ENCODE results near the gene DRD1. TPM values are rescaled to one million over a fixed set of nuclear protein-coding genes. Genes with fewer than 3 reads are reported as not detected.
A peak's percentile ranks its signal among the peaks of the same experiment; 100 is the strongest.
"Not testable (repeated sequence)": the region's sequence is repeated elsewhere in the genome, so short reads cannot be mapped to it uniquely, and the experiment has no call there.

DRD1 gene
- total and polyA plus RNA-seq, 2 experiments from 2014 or later: 0.11 to 0.14 TPM

DNA sequence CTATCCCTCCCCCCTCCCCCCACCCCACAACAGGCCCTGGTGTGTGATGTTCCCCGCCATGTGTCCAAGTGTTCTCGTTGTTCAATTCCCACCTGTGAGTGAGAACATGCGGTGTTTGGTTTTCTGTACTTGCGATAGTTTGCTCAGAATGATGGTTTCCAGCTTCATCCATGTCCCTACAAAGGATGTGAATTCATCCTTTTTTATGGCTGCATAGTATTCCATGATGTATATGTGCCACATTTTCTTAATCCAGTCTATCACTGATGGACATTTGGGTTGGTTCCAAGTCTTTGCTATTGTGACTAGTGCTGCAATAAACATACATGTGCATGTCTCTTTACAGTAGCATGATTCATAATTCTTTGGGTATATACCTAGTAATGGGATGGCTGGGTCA lies 48.6 kb downstream of the DRD1 start:
- H3F3A ChIP-seq (replicated peaks; ENCODE audit: low read depth); H3K4me2 ChIP-seq; H2AFZ ChIP-seq; DNase-seq (ENCODE audit: low spot score); H3K36me3 ChIP-seq (ENCODE audit: insufficient read depth); H3K27me3 ChIP-seq (ENCODE audit: insufficient read depth); H3K27ac Mint-ChIP-seq; H3K4me3 ChIP-seq; H3K4me1 ChIP-seq (ENCODE audit: insufficient read depth); H3K27ac ChIP-seq (ENCODE audit: low read depth); H3K27me3 Mint-ChIP-seq (ENCODE audit: insufficient read depth, low read depth, poor library complexity); ATAC-seq; H3K4me3 Mint-ChIP-seq; H3K9me2 ChIP-seq (ENCODE audit: insufficient read depth); H4K20me1 ChIP-seq (replicated peaks; ENCODE audit: insufficient read depth); H3K79me2 ChIP-seq (replicated peaks; ENCODE audit: insufficient read depth); H3K4me1 Mint-ChIP-seq: not testable (repeated sequence)
- Mint-ChIP-seq H3K9me3 (peaks cover 22% of the 10 kb centered on the region), H3K36me3 (ENCODE audit: low read depth) (peaks cover 14% of the 10 kb centered on the region)

DNA sequence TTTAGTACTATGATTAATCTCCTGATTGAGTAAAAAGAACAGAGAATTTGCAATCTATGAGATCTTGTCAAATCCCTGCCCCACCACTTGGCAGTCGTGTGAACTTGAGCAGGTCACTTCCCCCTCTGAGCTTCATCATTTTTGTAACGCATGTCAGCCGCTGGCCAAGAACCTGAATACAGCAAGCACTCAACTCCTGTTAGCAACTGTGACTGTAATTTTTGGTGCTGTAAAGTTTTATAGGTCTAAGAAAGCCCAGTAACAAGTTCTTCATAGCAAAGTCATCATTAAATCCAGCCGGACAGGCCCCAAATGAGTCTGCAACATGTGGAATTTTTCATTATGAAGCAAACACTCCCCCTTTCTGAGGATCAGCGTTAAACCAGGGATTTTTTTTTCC lies 49.4 kb downstream of the DRD1 start:
- H3K4me1 ChIP-seq (ENCODE audit: insufficient read depth): no peaks in the 10 kb centered on the region

More for the DNA sequence above, 49.4 kb downstream of the DRD1 start:
- no peaks in the 10 kb centered on the region for H4K20me1 ChIP-seq (replicated peaks; ENCODE audit: insufficient read depth)
- Mint-ChIP-seq H3K27ac (no peak overlapping the region), H3K27me3 (ENCODE audit: insufficient read depth, low read depth, poor library complexity) (peaks cover 7% of the 10 kb centered on the region), H3K4me1 (peaks cover 5% of the 10 kb centered on the region; the same call in 2 of the 3 replicates), H3K36me3 (ENCODE audit: low read depth) (peaks cover 11% of the 10 kb centered on the region), H3K4me3 (no peak overlapping the region), H3K9me3 (peaks cover 19% of the 10 kb centered on the region)
- H2AFZ ChIP-seq: 0 out of 2 replicates have a peak overlapping the region, but pooled peaks have one; percentile 14
- TF ChIP-seq JUNB (IDR thresholded peaks at IDR 0.05; ENCODE audit: unreplicated experiment): no peak
- TF ChIP-seq POLR2AphosphoS5 (IDR thresholded peaks at IDR 0.05; ENCODE audit: low read depth): no peak
- TF ChIP-seq EZH2 (IDR thresholded peaks at IDR 0.05; ENCODE audit: low read depth, unreplicated experiment): no peak
- TF ChIP-seq, protein P1, sequence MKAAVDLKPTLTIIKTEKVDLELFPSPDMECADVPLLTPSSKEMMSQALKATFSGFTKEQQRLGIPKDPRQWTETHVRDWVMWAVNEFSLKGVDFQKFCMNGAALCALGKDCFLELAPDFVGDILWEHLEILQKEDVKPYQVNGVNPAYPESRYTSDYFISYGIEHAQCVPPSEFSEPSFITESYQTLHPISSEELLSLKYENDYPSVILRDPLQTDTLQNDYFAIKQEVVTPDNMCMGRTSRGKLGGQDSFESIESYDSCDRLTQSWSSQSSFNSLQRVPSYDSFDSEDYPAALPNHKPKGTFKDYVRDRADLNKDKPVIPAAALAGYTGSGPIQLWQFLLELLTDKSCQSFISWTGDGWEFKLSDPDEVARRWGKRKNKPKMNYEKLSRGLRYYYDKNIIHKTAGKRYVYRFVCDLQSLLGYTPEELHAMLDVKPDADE (IDR thresholded peaks at IDR 0.05): no peak
- TF ChIP-seq NANOG (IDR thresholded peaks at IDR 0.05; ENCODE audit: borderline replicate concordance): no peak
- TF ChIP-seq, protein P2, sequence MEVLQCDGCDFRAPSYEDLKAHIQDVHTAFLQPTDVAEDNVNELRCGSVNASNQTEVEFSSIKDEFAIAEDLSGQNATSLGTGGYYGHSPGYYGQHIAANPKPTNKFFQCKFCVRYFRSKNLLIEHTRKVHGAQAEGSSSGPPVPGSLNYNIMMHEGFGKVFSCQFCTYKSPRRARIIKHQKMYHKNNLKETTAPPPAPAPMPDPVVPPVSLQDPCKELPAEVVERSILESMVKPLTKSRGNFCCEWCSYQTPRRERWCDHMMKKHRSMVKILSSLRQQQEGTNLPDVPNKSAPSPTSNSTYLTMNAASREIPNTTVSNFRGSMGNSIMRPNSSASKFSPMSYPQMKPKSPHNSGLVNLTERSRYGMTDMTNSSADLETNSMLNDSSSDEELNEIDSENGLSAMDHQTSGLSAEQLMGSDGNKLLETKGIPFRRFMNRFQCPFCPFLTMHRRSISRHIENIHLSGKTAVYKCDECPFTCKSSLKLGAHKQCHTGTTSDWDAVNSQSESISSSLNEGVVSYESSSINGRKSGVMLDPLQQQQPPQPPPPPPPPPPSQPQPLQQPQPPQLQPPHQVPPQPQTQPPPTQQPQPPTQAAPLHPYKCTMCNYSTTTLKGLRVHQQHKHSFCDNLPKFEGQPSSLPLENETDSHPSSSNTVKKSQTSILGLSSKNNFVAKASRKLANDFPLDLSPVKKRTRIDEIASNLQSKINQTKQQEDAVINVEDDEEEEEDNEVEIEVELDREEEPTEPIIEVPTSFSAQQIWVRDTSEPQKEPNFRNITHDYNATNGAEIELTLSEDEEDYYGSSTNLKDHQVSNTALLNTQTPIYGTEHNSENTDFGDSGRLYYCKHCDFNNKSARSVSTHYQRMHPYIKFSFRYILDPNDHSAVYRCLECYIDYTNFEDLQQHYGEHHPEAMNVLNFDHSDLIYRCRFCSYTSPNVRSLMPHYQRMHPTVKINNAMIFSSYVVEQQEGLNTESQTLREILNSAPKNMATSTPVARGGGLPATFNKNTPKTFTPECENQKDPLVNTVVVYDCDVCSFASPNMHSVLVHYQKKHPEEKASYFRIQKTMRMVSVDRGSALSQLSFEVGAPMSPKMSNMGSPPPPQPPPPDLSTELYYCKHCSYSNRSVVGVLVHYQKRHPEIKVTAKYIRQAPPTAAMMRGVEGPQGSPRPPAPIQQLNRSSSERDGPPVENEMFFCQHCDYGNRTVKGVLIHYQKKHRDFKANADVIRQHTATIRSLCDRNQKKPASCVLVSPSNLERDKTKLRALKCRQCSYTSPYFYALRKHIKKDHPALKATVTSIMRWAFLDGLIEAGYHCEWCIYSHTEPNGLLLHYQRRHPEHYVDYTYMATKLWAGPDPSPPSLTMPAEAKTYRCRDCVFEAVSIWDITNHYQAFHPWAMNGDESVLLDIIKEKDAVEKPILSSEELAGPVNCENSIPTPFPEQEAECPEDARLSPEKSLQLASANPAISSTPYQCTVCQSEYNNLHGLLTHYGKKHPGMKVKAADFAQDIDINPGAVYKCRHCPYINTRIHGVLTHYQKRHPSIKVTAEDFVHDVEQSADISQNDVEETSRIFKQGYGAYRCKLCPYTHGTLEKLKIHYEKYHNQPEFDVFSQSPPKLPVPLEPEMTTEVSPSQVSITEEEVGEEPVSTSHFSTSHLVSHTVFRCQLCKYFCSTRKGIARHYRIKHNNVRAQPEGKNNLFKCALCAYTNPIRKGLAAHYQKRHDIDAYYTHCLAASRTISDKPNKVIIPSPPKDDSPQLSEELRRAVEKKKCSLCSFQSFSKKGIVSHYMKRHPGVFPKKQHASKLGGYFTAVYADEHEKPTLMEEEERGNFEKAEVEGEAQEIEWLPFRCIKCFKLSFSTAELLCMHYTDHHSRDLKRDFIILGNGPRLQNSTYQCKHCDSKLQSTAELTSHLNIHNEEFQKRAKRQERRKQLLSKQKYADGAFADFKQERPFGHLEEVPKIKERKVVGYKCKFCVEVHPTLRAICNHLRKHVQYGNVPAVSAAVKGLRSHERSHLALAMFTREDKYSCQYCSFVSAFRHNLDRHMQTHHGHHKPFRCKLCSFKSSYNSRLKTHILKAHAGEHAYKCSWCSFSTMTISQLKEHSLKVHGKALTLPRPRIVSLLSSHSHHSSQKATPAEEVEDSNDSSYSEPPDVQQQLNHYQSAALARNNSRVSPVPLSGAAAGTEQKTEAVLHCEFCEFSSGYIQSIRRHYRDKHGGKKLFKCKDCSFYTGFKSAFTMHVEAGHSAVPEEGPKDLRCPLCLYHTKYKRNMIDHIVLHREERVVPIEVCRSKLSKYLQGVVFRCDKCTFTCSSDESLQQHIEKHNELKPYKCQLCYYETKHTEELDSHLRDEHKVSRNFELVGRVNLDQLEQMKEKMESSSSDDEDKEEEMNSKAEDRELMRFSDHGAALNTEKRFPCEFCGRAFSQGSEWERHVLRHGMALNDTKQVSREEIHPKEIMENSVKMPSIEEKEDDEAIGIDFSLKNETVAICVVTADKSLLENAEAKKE (CRISPR knock-in tag; IDR thresholded peaks at IDR 0.05): no peak
- no peak for TF ChIP-seq STAT1 (IDR thresholded peaks at IDR 0.05; ENCODE audit: unreplicated experiment)
- no peaks in the 10 kb centered on the region for H3K27me3 ChIP-seq (ENCODE audit: insufficient read depth)
- no peaks in the 10 kb centered on the region for H3K79me2 ChIP-seq (replicated peaks; ENCODE audit: insufficient read depth)
- H3K27ac ChIP-seq (ENCODE audit: low read depth): no peak overlapping the region
- H3K4me2 ChIP-seq: no peak overlapping the region
- no peak for ATAC-seq
- H3K9me2 ChIP-seq (ENCODE audit: insufficient read depth): 0 out of 2 replicates have a peak, but pooled peaks cover 7% of the 10 kb centered on the region
- H3F3A ChIP-seq (replicated peaks; ENCODE audit: low read depth): no peaks in the 10 kb centered on the region
- H3K36me3 ChIP-seq (ENCODE audit: insufficient read depth): 0 out of 2 replicates have a peak, but pooled peaks cover 5% of the 10 kb centered on the region
- H3K4me3 ChIP-seq: no peak overlapping the region
- no peak for DNase-seq (ENCODE audit: low spot score)
